Inflammatory macrophage treated with lipopolysaccharide for 4 hours (primary cell): ENCODE results near the gene CDC45.

Experiments used
- DNase-seq: peaks from one replicate; pipeline ENCODE4 v3.0.0-alpha.2; 2020

The CDC45 gene

GRCh38 chr22:19496324-19496630 is 16.6 kb downstream of the CDC45 start:
- no peak for DNase-seq

- DNase-seq = no peak
Measured at GRCh38 chr22:19497245-19497644, 17.5 kb downstream of the CDC45 start.

GRCh38 chr22:19498154-19498865 is 18.6 kb downstream of the CDC45 start:
- no peak for DNase-seq

- no peak for DNase-seq
Measured at GRCh38 chr22:19498866-19499190, 19.1 kb downstream of the CDC45 start.

- no peak for DNase-seq
Measured at GRCh38 chr22:19499236-19499879, 19.6 kb downstream of the CDC45 start.

GRCh38 chr22:19499880-19500242 is 20.1 kb downstream of the CDC45 start:
- no peak for DNase-seq

GRCh38 chr22:19501897-19502447 is 22.3 kb downstream of the CDC45 start:
- no peak for DNase-seq

GRCh38 chr22:19503367-19503766 is 23.6 kb downstream of the CDC45 start:
- DNase-seq = no peak

DNA sequence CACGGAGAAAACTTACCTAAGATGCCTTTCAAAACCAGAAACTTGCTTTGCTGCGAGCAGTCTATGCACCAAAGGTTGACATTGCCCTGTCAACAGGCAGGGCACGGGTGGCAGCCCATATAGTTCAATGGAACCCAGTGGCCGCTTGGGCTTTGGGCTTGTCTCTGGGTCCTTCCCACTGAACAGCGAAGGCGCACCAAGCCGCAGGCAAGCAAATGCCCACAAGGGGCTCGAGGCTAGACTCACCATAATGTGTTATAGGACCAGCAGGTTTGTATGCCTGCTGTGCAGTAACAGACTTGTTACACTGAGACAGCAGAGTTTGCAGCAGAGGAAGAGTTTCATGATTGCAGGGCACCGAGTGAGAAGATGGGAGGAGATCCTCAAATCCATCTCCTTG is 24.1 kb downstream of the CDC45 start:
- no peak for DNase-seq

DNA sequence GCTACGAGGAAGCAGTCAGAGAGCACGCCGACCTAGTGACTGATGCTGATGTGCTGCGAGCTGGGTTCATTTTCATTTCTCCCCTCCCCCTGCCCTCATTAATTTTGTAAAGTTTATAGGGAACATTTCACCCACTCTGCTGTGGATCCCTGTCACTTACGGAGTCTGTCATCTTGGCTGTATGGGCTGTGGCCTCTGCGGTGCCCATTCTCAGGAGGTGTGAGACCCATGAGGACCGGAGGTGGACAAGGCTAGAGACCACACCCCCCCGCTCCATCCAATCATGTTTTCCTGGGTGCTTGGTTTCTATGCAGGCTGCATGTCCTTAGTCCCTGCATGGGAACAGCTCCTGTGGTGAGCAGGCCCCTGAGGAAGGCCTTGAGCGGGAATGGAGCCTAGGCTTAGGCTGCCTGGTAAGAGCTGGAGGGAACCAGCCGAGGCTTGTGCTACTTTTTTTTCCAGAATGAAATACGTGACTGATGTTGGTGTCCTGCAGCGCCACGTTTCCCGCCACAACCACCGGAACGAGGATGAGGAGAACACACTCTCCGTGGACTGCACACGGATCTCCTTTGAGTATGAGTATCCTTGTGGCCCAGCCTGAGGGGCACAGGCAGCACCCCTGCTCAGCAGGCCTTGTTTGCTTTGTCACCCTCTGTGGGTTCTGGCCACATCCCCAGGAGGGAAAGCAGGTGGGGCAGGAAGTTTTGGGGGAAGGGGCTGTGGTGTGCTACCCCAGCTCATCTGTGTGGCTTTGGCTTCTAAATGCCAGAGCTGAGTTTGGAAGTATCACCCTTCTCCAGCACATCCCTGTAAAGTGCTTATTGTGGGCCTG is 25.4 kb downstream of the CDC45 start:
- no peak for DNase-seq

DNA sequence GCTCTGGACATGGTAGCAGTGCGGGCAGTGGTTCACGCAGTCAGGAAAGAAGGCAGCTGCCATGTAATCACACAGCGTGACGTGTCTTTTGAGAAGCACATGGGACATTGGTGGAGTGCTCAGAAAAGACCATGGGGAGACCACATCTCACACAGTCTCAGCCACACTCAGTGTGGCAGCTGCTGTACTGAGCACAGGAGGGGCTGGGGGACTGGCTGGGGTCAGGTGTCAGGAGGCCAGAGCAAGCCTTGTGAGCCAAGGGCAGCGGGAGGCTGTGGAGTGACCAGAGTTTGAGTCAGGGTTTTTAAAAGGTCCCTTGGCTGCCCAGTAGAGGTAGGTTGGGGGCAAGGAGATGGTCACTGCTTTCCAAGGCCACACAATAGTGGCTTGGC is 26.0 kb downstream of the CDC45 start:
- no peak for DNase-seq

DNA sequence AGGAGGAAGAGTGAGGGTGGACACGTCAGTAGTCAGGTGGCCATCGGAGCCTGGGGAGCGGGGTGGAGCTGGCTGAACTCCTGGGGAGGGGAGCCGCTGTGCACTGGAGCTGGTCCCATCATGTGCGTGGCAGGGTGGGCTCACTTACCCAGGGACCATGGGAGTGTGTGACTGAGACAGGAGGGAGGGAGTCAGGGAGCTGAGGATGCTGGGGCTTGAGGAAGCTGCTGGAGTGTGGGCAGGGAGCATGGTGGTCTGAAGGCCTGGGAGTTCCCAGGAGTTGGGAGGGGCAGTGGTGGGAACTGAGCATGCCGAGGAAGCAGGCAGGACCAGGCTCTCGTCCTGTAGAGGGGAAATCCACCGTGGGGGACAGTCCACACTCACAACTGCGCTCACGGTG is 26.5 kb downstream of the CDC45 start:
- no peak for DNase-seq

GRCh38 chr22:19507534-19507861 is 27.8 kb downstream of the CDC45 start:
- DNase-seq = no peak

DNA sequence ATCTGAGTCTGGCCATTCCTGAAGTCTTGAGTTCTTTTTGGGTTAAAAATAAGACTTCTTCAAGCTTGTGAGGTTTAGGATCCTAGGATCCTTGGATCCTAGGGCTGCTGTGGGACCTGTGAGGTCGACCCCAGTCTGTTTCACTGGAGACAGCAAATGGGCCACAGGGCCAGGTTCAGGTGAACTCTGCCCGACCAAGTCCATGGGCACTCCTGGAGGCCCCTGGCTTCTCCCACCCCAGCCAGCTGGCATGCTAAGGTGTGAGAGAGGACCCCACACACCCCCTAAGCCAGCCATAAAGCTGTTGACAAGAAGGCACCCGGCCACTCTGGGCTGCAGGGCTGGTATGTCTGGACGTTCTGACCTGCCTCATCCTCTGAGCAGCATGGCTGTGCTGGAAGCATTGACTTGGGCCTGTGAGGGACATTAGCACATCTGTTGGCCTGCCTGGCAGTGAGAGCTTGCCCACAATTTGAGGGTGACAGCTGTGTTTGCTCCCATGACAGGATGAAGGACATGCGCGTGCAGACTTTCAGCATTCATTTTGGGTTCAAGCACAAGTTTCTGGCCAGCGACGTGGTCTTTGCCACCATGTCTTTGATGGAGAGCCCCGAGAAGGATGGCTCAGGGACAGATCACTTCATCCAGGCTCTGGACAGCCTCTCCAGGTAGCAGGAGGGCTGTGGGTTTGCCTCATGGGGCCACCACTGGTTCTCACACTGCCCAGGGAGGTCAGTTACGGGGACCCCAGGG is 28.5 kb downstream of the CDC45 start:
- DNase-seq = no peak

- DNase-seq = no peak
Measured at GRCh38 chr22:19509191-19509590, 29.5 kb downstream of the CDC45 start.

DNA sequence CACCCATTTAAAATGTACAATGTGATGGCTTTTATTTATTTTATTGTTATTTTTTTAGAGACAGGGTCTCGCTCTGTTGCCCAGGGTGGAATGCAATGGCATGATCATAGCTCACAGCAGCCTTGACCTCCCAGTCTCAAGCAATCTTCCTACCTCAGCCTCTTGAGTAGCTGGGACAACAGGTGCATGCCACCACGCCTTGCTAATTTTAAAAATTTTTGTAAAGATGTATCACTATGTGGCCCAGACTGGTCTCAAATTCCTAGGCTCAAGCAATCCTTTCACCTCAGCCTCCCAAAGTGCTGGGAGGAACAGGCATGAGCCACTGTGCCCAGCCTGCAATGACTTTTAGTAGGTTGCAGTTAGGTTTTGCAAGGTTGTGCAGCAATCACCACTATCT is 30.2 kb downstream of the CDC45 start:
- no peak for DNase-seq

GRCh38 chr22:19510919-19511341 is 31.2 kb downstream of the CDC45 start:
- DNase-seq = no peak

GRCh38 chr22:19513823-19514222 is 34.1 kb downstream of the CDC45 start:
- no peak for DNase-seq

- DNase-seq = no peak
Measured at GRCh38 chr22:19514831-19515565, 35.3 kb downstream of the CDC45 start.

- no peak for DNase-seq
Measured at GRCh38 chr22:19515654-19516377, 36.1 kb downstream of the CDC45 start.

DNA sequence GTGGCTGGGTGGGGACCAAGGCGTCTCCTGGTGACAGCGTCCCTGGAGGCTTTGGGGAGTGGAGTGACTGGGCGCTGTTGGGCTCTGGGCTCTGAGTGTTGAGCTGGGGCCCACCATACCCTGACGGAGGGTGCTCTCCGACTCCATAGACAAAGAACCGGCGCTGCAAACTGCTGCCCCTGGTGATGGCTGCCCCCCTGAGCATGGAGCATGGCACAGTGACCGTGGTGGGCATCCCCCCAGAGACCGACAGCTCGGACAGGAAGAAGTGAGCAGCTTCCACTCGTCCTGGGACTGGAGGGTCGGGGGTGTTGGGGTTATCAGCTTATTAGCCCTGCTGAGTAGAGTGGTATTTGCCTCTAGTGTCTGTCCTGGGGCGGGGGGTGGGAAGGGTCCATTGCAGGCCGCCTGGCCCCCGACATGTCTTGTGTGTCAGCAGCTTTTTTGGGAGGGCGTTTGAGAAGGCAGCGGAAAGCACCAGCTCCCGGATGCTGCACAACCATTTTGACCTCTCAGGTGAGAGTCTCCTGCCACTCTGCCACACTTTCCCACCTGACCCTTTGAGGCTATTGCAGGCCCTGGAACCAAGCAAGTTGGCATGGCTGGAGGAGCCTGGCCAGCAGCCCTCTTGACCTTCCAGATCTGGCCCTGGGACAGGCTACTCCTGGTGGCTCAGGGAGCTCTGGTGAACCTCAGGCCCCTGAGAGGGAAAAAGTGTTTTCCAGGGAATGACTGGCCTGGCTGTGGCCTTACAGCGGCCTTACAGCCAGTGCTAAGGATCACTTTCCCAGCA is 36.9 kb downstream of the CDC45 start:
- no peak for DNase-seq
